IMR-90 (cell line): ENCODE data around the gene TRIM32. TPM values are rescaled to one million over a fixed set of nuclear protein-coding genes. Genes with fewer than 3 reads are reported as not detected.

ENCODE experiments used
- ATAC-seq: fragments of 200-7000 bp; cut with Tn5 transposase; 2 replicates; pipeline ENCODE4 v1.9.1; 2020; ENCODE audit warnings: low read depth, mild to moderate bottlenecking, moderate library complexity
- BruUV-seq: library from RNA; stranded (reverse); fragments of 400-500 nt; replicated peaks from 2 replicates; lab custom pipeline; 2021; lab: Mats Ljungman, UMichigan
- CTCF ChIA-PET: fragments of 300-600 bp; formaldehyde crosslinking; extraction: SDS; loops from one replicate; lab custom pipeline; 2021; ENCODE audit warnings: antibody characterized with exemption; lab: Yijun Ruan, JAX
- POLR2A ChIA-PET: fragments of 300-600 bp; sonication (Branson Sonifier 250); formaldehyde crosslinking; loops from one replicate; lab custom pipeline; 2022; ENCODE audit warnings: antibody characterized with exemption; ENCODE audit not compliant: unreplicated experiment; lab: Charles Lee
- DNase-seq: peaks from one replicate; pipeline ENCODE4 v3.0.0; 2013
- H2AFZ ChIP-seq: replicated peaks from 2 replicates; pipeline ENCODE3; 2013; ENCODE audit warnings: low read length, mild to moderate bottlenecking; ENCODE audit not compliant: poor library complexity
- H2AK5ac ChIP-seq: 2 replicates; pipeline ENCODE4 v1.6.1; 2013; ENCODE audit warnings: low read depth, low read length, inconsistent platforms
- H2AK9ac ChIP-seq: replicated peaks from 2 replicates; pipeline ENCODE3; 2013; ENCODE audit warnings: mild to moderate bottlenecking, low read depth, low read length, moderate library complexity; ENCODE audit not compliant: poor library complexity
- H2BK120ac ChIP-seq: 2 replicates; pipeline ENCODE4 v1.6.1; 2013; ENCODE audit warnings: low read depth, low read length, inconsistent platforms
- H2BK15ac ChIP-seq: 3 replicates; pipeline ENCODE4 v1.6.1; 2013; ENCODE audit warnings: low read depth, low read length, inconsistent platforms
- H2BK20ac ChIP-seq: 2 replicates; pipeline ENCODE4 v1.6.1; 2013; ENCODE audit warnings: low read depth, mild to moderate bottlenecking, inconsistent platforms, low read length, moderate library complexity
- H2BK5ac ChIP-seq: 2 replicates; pipeline ENCODE4 v1.6.1; 2013; ENCODE audit warnings: mild to moderate bottlenecking, low read depth, low read length, inconsistent platforms; ENCODE audit not compliant: poor library complexity, severe bottlenecking
- H3K14ac ChIP-seq: replicated peaks from 2 replicates; pipeline ENCODE4 v1.6.1; 2013; ENCODE audit warnings: low read depth, low read length, inconsistent platforms
- H3K18ac ChIP-seq: 2 replicates; pipeline ENCODE4 v1.6.1; 2013; ENCODE audit warnings: low read depth, low read length, control low read depth
- H3K23ac ChIP-seq: 2 replicates; pipeline ENCODE4 v1.6.1; 2013; ENCODE audit warnings: low read depth, low read length, inconsistent platforms
- H3K27ac ChIP-seq: 2 replicates; pipeline ENCODE4 v1.5.1; 2013; ENCODE audit warnings: mild to moderate bottlenecking, control low read depth, low read length; ENCODE audit not compliant: insufficient read depth
- H3K27me3 ChIP-seq: 2 replicates; pipeline ENCODE4 v1.6.1; 2013; ENCODE audit warnings: low read length; ENCODE audit not compliant: control insufficient read depth, insufficient read depth
- H3K36me3 ChIP-seq: 2 replicates; pipeline ENCODE4 v1.6.1; 2013; ENCODE audit warnings: low read length, mixed read lengths; ENCODE audit not compliant: control insufficient read depth, insufficient read depth
- H3K4ac ChIP-seq: 2 replicates; pipeline ENCODE4 v1.6.1; 2013; ENCODE audit warnings: low read depth, low read length, inconsistent platforms
- H3K4me1 ChIP-seq: 2 replicates; pipeline ENCODE4 v1.6.1; 2013; ENCODE audit warnings: low read length, mixed read lengths; ENCODE audit not compliant: control insufficient read depth, insufficient read depth
- H3K4me2 ChIP-seq: 2 replicates; pipeline ENCODE4 v1.6.1; 2013; ENCODE audit warnings: low read depth, mild to moderate bottlenecking, control low read depth, low read length, moderate library complexity
- H3K4me3 ChIP-seq: 2 replicates; pipeline ENCODE4 v1.5.1; 2013; ENCODE audit warnings: low read depth, mild to moderate bottlenecking, control low read depth, low read length, moderate library complexity; ENCODE audit not compliant: insufficient read depth
- H3K56ac ChIP-seq: 2 replicates; pipeline ENCODE4 v1.6.1; 2013; ENCODE audit warnings: low read length, inconsistent platforms; ENCODE audit not compliant: insufficient read depth; ENCODE audit errors: extremely low read depth
- H3K79me1 ChIP-seq, 2 experiments: 2 replicates each; pipeline ENCODE4 v1.6.1; 2013; ENCODE audit warnings: low read length in 2 of 2, inconsistent platforms in 1 of 2, low read depth in 1 of 2
- H3K9ac ChIP-seq: 2 replicates; pipeline ENCODE4 v1.6.1; 2013; ENCODE audit warnings: low read depth, low read length, control low read depth
- H3K9me1 ChIP-seq: 2 replicates; pipeline ENCODE4 v1.6.1; 2013; ENCODE audit warnings: low read length, inconsistent platforms; ENCODE audit not compliant: insufficient read depth
- H3K9me3 ChIP-seq: 2 replicates; pipeline ENCODE4 v1.6.1; 2013; ENCODE audit warnings: low read length; ENCODE audit not compliant: control insufficient read depth, insufficient read depth
- H4K20me1 ChIP-seq: 2 replicates; pipeline ENCODE4 v1.6.1; 2013; ENCODE audit warnings: low read length, inconsistent platforms; ENCODE audit not compliant: insufficient read depth
- H4K5ac ChIP-seq: 2 replicates; pipeline ENCODE4 v1.6.1; 2013; ENCODE audit warnings: mild to moderate bottlenecking, low read depth, low read length, control low read depth
- H4K8ac ChIP-seq, 2 experiments: 2 replicates each; pipeline ENCODE4 v1.6.1; 2013; ENCODE audit warnings: low read depth in 2 of 2, low read length in 2 of 2, control low read depth in 1 of 2, inconsistent platforms in 1 of 2
- H4K91ac ChIP-seq: 2 replicates; pipeline ENCODE4 v1.6.1; 2013; ENCODE audit warnings: low read depth, low read length, inconsistent platforms; ENCODE audit not compliant: insufficient read depth
- BHLHE40 ChIP-seq: fragments of 150-350 bp; IDR thresholded peaks from 2 replicates; pipeline ENCODE4 v1.6.1; 2016; ENCODE audit warnings: mild to moderate bottlenecking, low read depth, low read length
- CEBPB ChIP-seq: IDR thresholded peaks from 2 replicates; pipeline ENCODE4 v1.6.1; 2012; ENCODE audit warnings: low read depth, low read length, improper control_type of control experiment
- CHD1 ChIP-seq: IDR thresholded peaks from 2 replicates; pipeline ENCODE4 v1.6.1; 2012; ENCODE audit warnings: low read depth, low read length, improper control_type of control experiment
- CTCF ChIP-seq: conservative IDR thresholded peaks from 2 replicates; pipeline ENCODE4 v1.5.1; 2012; ENCODE audit warnings: mild to moderate bottlenecking, low read depth, low read length, improper control_type of control experiment
- ELK1 ChIP-seq: fragments of 150-350 bp; IDR thresholded peaks from 2 replicates; pipeline ENCODE4 v1.6.1; 2016; ENCODE audit warnings: low read depth, mild to moderate bottlenecking, low read length, moderate library complexity, borderline replicate concordance
- FOS ChIP-seq: fragments of 150-350 bp; IDR thresholded peaks from 2 replicates; pipeline ENCODE4 v1.6.1; 2016; ENCODE audit warnings: low read depth, low read length
- MAFK ChIP-seq: IDR thresholded peaks from 2 replicates; pipeline ENCODE4 v1.6.1; 2012; ENCODE audit warnings: low read depth, low read length, improper control_type of control experiment
- MAZ ChIP-seq: IDR thresholded peaks from 2 replicates; pipeline ENCODE4 v1.6.1; 2012; ENCODE audit warnings: low read depth, mild to moderate bottlenecking, low read length, improper control_type of control experiment, moderate library complexity, borderline replicate concordance
- MXI1 ChIP-seq: IDR thresholded peaks from 2 replicates; pipeline ENCODE4 v1.6.1; 2012; ENCODE audit warnings: low read depth, mild to moderate bottlenecking, low read length, moderate library complexity, borderline replicate concordance
- NFE2L2 ChIP-seq: fragments of 150-350 bp; IDR thresholded peaks from 2 replicates; pipeline ENCODE4 v1.6.1; 2016; ENCODE audit warnings: low read depth, mild to moderate bottlenecking, low read length
- POLR2A ChIP-seq: IDR thresholded peaks from 2 replicates; pipeline ENCODE4 v1.6.1; 2012; ENCODE audit warnings: mild to moderate bottlenecking, low read depth, low read length
- RAD21 ChIP-seq: IDR thresholded peaks from 2 replicates; pipeline ENCODE4 v1.6.1; 2012; ENCODE audit warnings: low read length, improper control_type of control experiment
- RCOR1 ChIP-seq: IDR thresholded peaks from 2 replicates; pipeline ENCODE4 v1.6.1; 2012; ENCODE audit warnings: mild to moderate bottlenecking, low read length, improper control_type of control experiment; ENCODE audit not compliant: insufficient replicate concordance
- RFX5 ChIP-seq: IDR thresholded peaks from 2 replicates; pipeline ENCODE4 v1.8.0; 2012; ENCODE audit warnings: low read depth, mild to moderate bottlenecking, low read length, moderate library complexity
- SMC3 ChIP-seq: fragments of 150-350 bp; IDR thresholded peaks from 2 replicates; pipeline ENCODE4 v1.6.1; 2016; ENCODE audit warnings: low read depth, mild to moderate bottlenecking, antibody characterized with exemption, low read length, moderate library complexity
- USF2 ChIP-seq: fragments of 150-350 bp; IDR thresholded peaks from 2 replicates; pipeline ENCODE4 v1.6.1; 2017; ENCODE audit warnings: mild to moderate bottlenecking, antibody characterized with exemption, low read length, low read depth
- dilution Hi-C: fragments of 300-500 bp; cut with HindIII; formaldehyde crosslinking; loops from one replicate; pipeline ENCODE4 v1.14.3; 2018; ENCODE audit warnings: low sequenced_read_pairs; ENCODE audit not compliant: unreplicated experiment
- in situ Hi-C: fragments of 300-500 bp; cut with MboI; formaldehyde crosslinking; loops from 3 replicates; pipeline ENCODE4 v1.14.3; 2019; ENCODE audit warnings: low sequenced_read_pairs, inconsistent platforms, mixed read lengths
- intact Hi-C: fragments of 100-400 bp; cut with micrococcal nuclease; formaldehyde crosslinking; loops from 2 replicates; pipeline ENCODE4 v1.10.0; 2022
- polyA plus RNA-seq, 3 experiments: library from polyadenylated mRNA; depleted of rRNA; stranded (reverse); fragments of >200 nt; gene quantifications; 2 replicates each; pipeline ENCODE4 v1.2.3, GENCODE V29; 2012; ENCODE audit warnings: low replicate concordance in 1 of 3
- total RNA-seq: library from RNA; depleted of rRNA; stranded (reverse); fragments of >200 nt; gene quantifications from 2 replicates; pipeline ENCODE4 v1.2.3, GENCODE V29; 2012

TRIM32 gene
- total and polyA plus RNA-seq, 2 of the 4 experiments (the other 2 are of a cell fraction), result 12.8 to 31.0 TPM

- Histone ChIP-seq H2AK5ac (no peak overlapping the region), H2BK120ac (no peak overlapping the region), H2BK5ac (no peak overlapping the region), H3K27ac (no peak overlapping the region), H4K20me1 (peaks cover 9% of the 10 kb centered on the region; the same call in 1 of the 2 replicates), H3K56ac (no peak overlapping the region), H3K18ac (no peak overlapping the region), H4K8ac (no peak overlapping the region), H3K14ac (no peak overlapping the region), H3K4me3 (no peak overlapping the region), H4K91ac (no peak overlapping the region), H2BK15ac (no peak overlapping the region), H3K9me1 (peaks cover 9% of the 10 kb centered on the region; the same call in 1 of the 2 replicates), H2BK20ac (no peak overlapping the region), H3K27me3 (no peaks in the 10 kb centered on the region), H2AFZ (no peak overlapping the region), H3K4me2 (no peak overlapping the region), H4K5ac (no peak overlapping the region), H3K9me3 (no peaks in the 10 kb centered on the region), H3K79me1 (peaks cover 18 to 23% of the 10 kb centered on the region in 2 experiments; a peak in 3 of 4 replicates), H3K36me3 (no peaks in the 10 kb centered on the region), H3K23ac (no peak overlapping the region), H2AK9ac (no peak overlapping the region), H3K4ac (no peak overlapping the region), H3K9ac (no peak overlapping the region), H3K4me1 (peaks cover 11% of the 10 kb centered on the region)
- ChIA-PET POLR2A (no interaction called here), CTCF (no interaction called here)
- ATAC-seq (no peak), DNase-seq (no peak)
- intact Hi-C loops (no loop called here), dilution Hi-C loops (no loop called here), in situ Hi-C loops (no loop called here)
- TF ChIP-seq MXI1 (no peak), RCOR1 (no peak), FOS (no peak), RFX5 (no peak), BHLHE40 (no peak), ELK1 (no peak), CHD1 (no peak), RAD21 (no peak), POLR2A (no peak), CTCF (no peak), CEBPB (no peak), USF2 (no peak), MAZ (no peak), MAFK (no peak), NFE2L2 (no peak), SMC3 (no peak)
- no TSS peak for BruUV-seq
Observed at GRCh38 chr9:116683535-116683934, 3.6 kb upstream of the TRIM32 start.
